Liver (tissue), 9 donors: ENCODE measurements around the gene LAMC2. TPM values are rescaled to one million over a fixed set of nuclear protein-coding genes. Genes with fewer than 3 reads are reported as not detected.

Experiments
- DNase-seq: peaks from one replicate; pipeline ENCODE4 v3.0.0-alpha.2; 2017; ENCODE audit warnings: low spot score
- H3K27ac ChIP-seq, 2 donors: one replicate each; pipeline ENCODE4 v1.7.0; 2013; ENCODE audit warnings: inconsistent platforms in 2 of 2, low read length in 2 of 2, control low read depth in 1 of 2, low read depth in 1 of 2, mild to moderate bottlenecking in 1 of 2
- H3K27me3 ChIP-seq, 4 donors: one replicate each; pipeline versions ENCODE4 v1.6.1 to v1.7.0; 2013; ENCODE audit warnings: low read length in 3 of 4, inconsistent platforms in 1 of 4, mild to moderate bottlenecking in 1 of 4, moderate library complexity in 1 of 4; ENCODE audit not compliant: control insufficient read depth in 4 of 4, insufficient read depth in 4 of 4
- H3K36me3 ChIP-seq, 4 donors: one replicate each; pipeline versions ENCODE4 v1.6.1 to v1.7.0; 2013; ENCODE audit warnings: low read length in 3 of 4, mild to moderate bottlenecking in 3 of 4, low read depth in 1 of 4, moderate library complexity in 1 of 4; ENCODE audit not compliant: control insufficient read depth in 4 of 4, insufficient read depth in 3 of 4
- H3K4me1 ChIP-seq, 4 donors: one replicate each; pipeline versions ENCODE4 v1.6.1 to v1.7.0; 2013; ENCODE audit warnings: low read length in 3 of 4, mild to moderate bottlenecking in 3 of 4, moderate library complexity in 1 of 4; ENCODE audit not compliant: control insufficient read depth in 4 of 4, insufficient read depth in 4 of 4
- H3K4me3 ChIP-seq, 3 donors: one replicate each; pipeline versions ENCODE4 v1.6.1 to v1.7.0; 2013; ENCODE audit warnings: low read length in 3 of 3, control low read depth in 1 of 3, low read depth in 1 of 3, mild to moderate bottlenecking in 1 of 3
- H3K9ac ChIP-seq, 2 donors: one replicate each; pipeline ENCODE4 v1.7.0; 2013; ENCODE audit warnings: low read length in 2 of 2, mild to moderate bottlenecking in 2 of 2, moderate library complexity in 2 of 2, control low read depth in 1 of 2, low read depth in 1 of 2
- H3K9me3 ChIP-seq, 4 donors: one replicate each; pipeline versions ENCODE4 v1.6.1 to v1.7.0; 2013; ENCODE audit warnings: low read length in 3 of 4; ENCODE audit not compliant: control insufficient read depth in 4 of 4
- ATF3 ChIP-seq: IDR thresholded peaks from 2 replicates; pipeline ENCODE4 v1.6.1; 2016; ENCODE audit warnings: antibody characterized with exemption
- EGR1 ChIP-seq, 2 donors: IDR thresholded peaks; 2 replicates each; pipeline ENCODE4 v1.6.1; 2016 to 2018; ENCODE audit warnings: antibody characterized with exemption in 2 of 2, low read depth in 2 of 2
- FOXA1 ChIP-seq: IDR thresholded peaks from 2 replicates; pipeline ENCODE4 v1.6.1; 2016; ENCODE audit warnings: antibody characterized with exemption
- FOXA2 ChIP-seq: IDR thresholded peaks from 2 replicates; pipeline ENCODE4 v1.6.1; 2016; ENCODE audit warnings: antibody characterized with exemption
- GABPA ChIP-seq, 2 donors: IDR thresholded peaks in 1 of 2; conservative IDR thresholded peaks in 1 of 2; 2 replicates each; pipeline ENCODE4 v1.6.1; 2016; ENCODE audit warnings: antibody characterized with exemption in 2 of 2, mild to moderate bottlenecking in 1 of 2, moderate library complexity in 1 of 2
- HNF4G ChIP-seq: IDR thresholded peaks from 2 replicates; pipeline ENCODE4 v1.6.1; 2016; ENCODE audit warnings: antibody characterized with exemption
- JUND ChIP-seq, 2 donors: IDR thresholded peaks; 2 replicates each; pipeline ENCODE4 v1.6.1; 2016; ENCODE audit warnings: antibody characterized with exemption in 2 of 2
- MAX ChIP-seq: IDR thresholded peaks from 2 replicates; pipeline ENCODE4 v1.6.1; 2016; ENCODE audit warnings: antibody characterized with exemption
- NR2F2 ChIP-seq: IDR thresholded peaks from 2 replicates; pipeline ENCODE4 v1.6.1; 2016; ENCODE audit warnings: antibody characterized with exemption
- RAD21 ChIP-seq, 2 donors: IDR thresholded peaks; 2 replicates each; pipeline ENCODE4 v1.6.1; 2016; ENCODE audit warnings: antibody characterized with exemption in 2 of 2, mild to moderate bottlenecking in 2 of 2
- REST ChIP-seq: IDR thresholded peaks from 2 replicates; pipeline ENCODE4 v1.6.1; 2016; ENCODE audit warnings: antibody characterized with exemption, mild to moderate bottlenecking
- RXRA ChIP-seq, 2 donors: IDR thresholded peaks; 2 replicates each; pipeline ENCODE4 v1.6.1; 2017 to 2018; ENCODE audit warnings: antibody characterized with exemption in 2 of 2, mild to moderate bottlenecking in 1 of 2
- SP1 ChIP-seq: IDR thresholded peaks from 2 replicates; pipeline ENCODE4 v1.6.1; 2018; ENCODE audit warnings: antibody characterized with exemption, mild to moderate bottlenecking
- TAF1 ChIP-seq: conservative IDR thresholded peaks from 2 replicates; pipeline ENCODE4 v1.6.1; 2016; ENCODE audit warnings: antibody characterized with exemption, mild to moderate bottlenecking
- YY1 ChIP-seq: IDR thresholded peaks from 2 replicates; pipeline ENCODE4 v1.6.1; 2016; ENCODE audit warnings: antibody characterized with exemption, mild to moderate bottlenecking
- ZBTB33 ChIP-seq: IDR thresholded peaks from 2 replicates; pipeline ENCODE4 v1.6.1; 2016; ENCODE audit warnings: antibody characterized with exemption
- WGBS: extraction: QIAGEN DNeasy Blood & Tissue Kit; methylation state at CpG from one replicate; pipeline ENCODE4 v1.1.7; 2013; 5-methylcytosine and 5-hydroxymethylcytosine counted together
- polyA plus RNA-seq, 2 donors: library from polyadenylated mRNA; stranded (reverse) in 1 of 2; unstranded in 1 of 2; fragments of 200-250 nt in 1 of 2; fragments of >200 nt in 1 of 2; fragmentation: Nextera tagmentation in 1 of 2; extraction: Ambion mirVana in 1 of 2; gene quantifications; one replicate each; pipeline versions ENCODE4 v1.2.1 to v1.2.3, GENCODE V29; 2013 to 2015
- total RNA-seq, 2 donors: library from RNA; depleted of rRNA; stranded (reverse); fragments of >200 nt; gene quantifications; one replicate each; pipeline ENCODE4 v1.2.3, GENCODE V29; 2014
- donor health status: healthy.
- donor health status: healthy.
- donor health status: healthy.
- donor health status: healthy.
- donor health status: healthy.

LAMC2 gene
- total and polyA plus RNA-seq, 4 donors: 0.05 to 0.42 (median 0.16) TPM

- H3K36me3 ChIP-seq: no peaks in the 10 kb centered on the region
- 69% methylated on average over 1 of the region's 1 CpG for WGBS
- H3K9ac ChIP-seq: no peak overlapping the region
- DNase-seq: no peak
- TF ChIP-seq NR2F2 (no peak), YY1 (no peak), RAD21 (IDR thresholded peaks at IDR 0.05) (no peak), TAF1 (no peak), EGR1 (IDR thresholded peaks at IDR 0.05; ENCODE audit: low read depth in 2 of 2) (no peak), FOXA1 (no peak), HNF4G (no peak), SP1 (no peak), MAX (no peak)
- H3K27me3 ChIP-seq: no peaks in the 10 kb centered on the region
- no peaks in the 10 kb centered on the region for H3K4me1 ChIP-seq
- H3K27ac ChIP-seq: no peak overlapping the region
- no peaks in the 10 kb centered on the region for H3K9me3 ChIP-seq
- H3K4me3 ChIP-seq: no peak overlapping the region
These were observed 18.4 kb upstream of the LAMC2 start for GRCh38 chr1:183167676-183168075.

- Histone ChIP-seq H3K4me1 (no peaks in the 10 kb centered on the region), H3K9ac (no peak overlapping the region), H3K27me3 (no peaks in the 10 kb centered on the region), H3K4me3 (no peak overlapping the region), H3K9me3 (no peaks in the 10 kb centered on the region), H3K36me3 (no peaks in the 10 kb centered on the region), H3K27ac (no peak overlapping the region)
- WGBS: 70% methylated on average over 3 of the region's 3 CpGs
- no peak for DNase-seq
- TF ChIP-seq ZBTB33: no peak
These were observed 17.8 kb upstream of the LAMC2 start for GRCh38 chr1:183168308-183168707.

- H3K27ac ChIP-seq: no peak overlapping the region
- 78% methylated on average over 2 of the region's 2 CpGs for WGBS
These were observed 12.2 kb upstream of the LAMC2 start for GRCh38 chr1:183173828-183174227.

GRCh38 chr1:183175631-183176030 lies 10.4 kb upstream of the LAMC2 start:
- no peak overlapping the region for H3K4me3 ChIP-seq
- H3K9ac ChIP-seq: no peak overlapping the region
- no peaks in the 10 kb centered on the region for H3K36me3 ChIP-seq
- 95% methylated on average over 1 of the region's 1 CpG for WGBS
- TF ChIP-seq NR2F2 (no peak), REST (no peak), FOXA1 (no peak), FOXA2 (no peak), GABPA (IDR thresholded peaks at IDR 0.05 in 1 of 2, conservative IDR thresholded peaks at IDR 0.05 in 1 of 2) (no peak), JUND (IDR thresholded peaks at IDR 0.05) (no peak)
- no peaks in the 10 kb centered on the region for H3K9me3 ChIP-seq
- DNase-seq: no peak
- H3K4me1 ChIP-seq: no peaks in the 10 kb centered on the region
- H3K27ac ChIP-seq: no peak overlapping the region
- H3K27me3 ChIP-seq: no peaks in the 10 kb centered on the region

More at GRCh38 chr1:183173828-183174227, 12.2 kb upstream of the LAMC2 start:
- Histone ChIP-seq H3K36me3 (no peaks in the 10 kb centered on the region), H3K4me3 (no peak overlapping the region), H3K9ac (no peak overlapping the region), H3K9me3 (no peaks in the 10 kb centered on the region), H3K27me3 (no peaks in the 10 kb centered on the region), H3K4me1 (no peaks in the 10 kb centered on the region)
- no peak for TF ChIP-seq SP1
- TF ChIP-seq HNF4G: no peak
- no peak for TF ChIP-seq YY1
- TF ChIP-seq ATF3: no peak
- no peak for TF ChIP-seq FOXA2
- no peak for TF ChIP-seq JUND (IDR thresholded peaks at IDR 0.05)
- no peak for TF ChIP-seq RXRA (IDR thresholded peaks at IDR 0.05)
- DNase-seq: no peak
